Right atrium auricular region (tissue), 2 donors: Measurements from ENCODE around the gene SORBS2. TPM values are rescaled to one million over a fixed set of nuclear protein-coding genes. Genes with fewer than 3 reads are reported as not detected.

Source experiments
- DNase-seq: peaks from one replicate; pipeline ENCODE4 v3.0.0-alpha.2; 2019; ENCODE audit warnings: low spot score
- H3K27ac ChIP-seq, 2 donors: fragments of 200-600 bp; sonication (generic); 1 replicate in 1 of 2; 2 replicates in 1 of 2; pipeline ENCODE4 v1.5.1; 2016 to 2019
- H3K27me3 ChIP-seq, 2 donors: fragments of 200-600 bp; sonication (generic); one replicate each; pipeline versions ENCODE4 v1.5.1 to v1.6.0; 2017 to 2019
- H3K36me3 ChIP-seq: fragments of 200-600 bp; sonication (generic); one replicate; pipeline ENCODE4 v1.5.1; 2016
- H3K4me1 ChIP-seq, 2 donors: fragments of 200-600 bp; sonication (generic); one replicate each; pipeline versions ENCODE4 v1.5.1 to v1.6.0; 2017 to 2019
- H3K4me3 ChIP-seq, 2 donors: fragments of 200-600 bp; sonication (generic); 1 replicate in 1 of 2; 2 replicates in 1 of 2; pipeline ENCODE4 v1.5.1; 2017 to 2019; ENCODE audit warnings: mild to moderate bottlenecking in 1 of 2, moderate library complexity in 1 of 2
- H3K9me3 ChIP-seq, 2 donors: fragments of 200-600 bp; sonication (generic); one replicate each; pipeline ENCODE4 v1.5.1; 2019
- CTCF ChIP-seq, 2 donors: fragments of 200-600 bp; sonication (generic); IDR thresholded peaks; one replicate each; pipeline ENCODE4 v1.5.1; 2019; ENCODE audit warnings: antibody characterized with exemption in 2 of 2
- total RNA-seq, 2 donors: library from RNA; depleted of rRNA; stranded (reverse); fragments of >200 nt; gene quantifications; one replicate each; pipeline ENCODE4 v1.1.0, GENCODE V29; 2016

The SORBS2 gene
- total RNA-seq, 2 donors from 2014 or later, result 530 to 741 TPM

GRCh38 chr4:185666156-185666555 lies 145.8 kb downstream of the SORBS2 start:
- no peak for TF ChIP-seq CTCF (IDR thresholded peaks at IDR 0.05)
- peaks cover 17% of the 10 kb centered on the region for H3K36me3 ChIP-seq
- no peak for DNase-seq
- no peaks in the 10 kb centered on the region for H3K9me3 ChIP-seq
- H3K27me3 ChIP-seq, result no peaks in the 10 kb centered on the region
- no peak overlapping the region for H3K27ac ChIP-seq
- H3K4me3 ChIP-seq, result no peak overlapping the region
- peaks cover 0 to 15% of the 10 kb centered on the region in 2 donors for H3K4me1 ChIP-seq

GRCh38 chr4:185665655-185666054 lies 146.3 kb downstream of the SORBS2 start:
- DNase-seq, result no peak
- peak overlapping the region in 1 of 2 donors; percentile 14 for H3K27ac ChIP-seq
- TF ChIP-seq CTCF (IDR thresholded peaks at IDR 0.05), result no peak
- H3K27me3 ChIP-seq, result no peaks in the 10 kb centered on the region
- no peak overlapping the region for H3K4me3 ChIP-seq
- peaks cover 21% of the 10 kb centered on the region for H3K36me3 ChIP-seq
- H3K9me3 ChIP-seq, result no peaks in the 10 kb centered on the region
- peaks cover 0 to 14% of the 10 kb centered on the region in 2 donors for H3K4me1 ChIP-seq

- Histone ChIP-seq H3K27me3 (no peaks in the 10 kb centered on the region), H3K36me3 (peaks cover 28% of the 10 kb centered on the region), H3K4me3 (no peak overlapping the region), H3K9me3 (no peaks in the 10 kb centered on the region), H3K27ac (peak overlapping the region in 1 of 2 donors; percentile 83), H3K4me1 (peaks cover 0 to 14% of the 10 kb centered on the region in 2 donors)
- DNase-seq, result no peak
- no peak for TF ChIP-seq CTCF (IDR thresholded peaks at IDR 0.05)
These were observed 147.5 kb downstream of the SORBS2 start for GRCh38 chr4:185664481-185664880.

GRCh38 chr4:185662030-185662778 lies 149.8 kb downstream of the SORBS2 start:
- Histone ChIP-seq H3K4me3 (no peak overlapping the region), H3K27ac (peak overlapping the region; percentile 79 to 83), H3K9me3 (no peaks in the 10 kb centered on the region), H3K27me3 (no peaks in the 10 kb centered on the region), H3K4me1 (peaks cover 0 to 20% of the 10 kb centered on the region in 2 donors), H3K36me3 (peaks cover 31% of the 10 kb centered on the region)
- TF ChIP-seq CTCF (IDR thresholded peaks at IDR 0.05), result no peak
- DNase-seq, result no peak

- H3K27me3 ChIP-seq, result no peaks in the 10 kb centered on the region
- no peaks in the 10 kb centered on the region for H3K9me3 ChIP-seq
- peak overlapping the region; percentile 79 to 83 for H3K27ac ChIP-seq
- DNase-seq, result no peak
- no peak overlapping the region for H3K4me3 ChIP-seq
- H3K4me1 ChIP-seq, result peaks cover 0 to 38% of the 10 kb centered on the region in 2 donors
- no peak for TF ChIP-seq CTCF (IDR thresholded peaks at IDR 0.05)
- H3K36me3 ChIP-seq, result peaks cover 29% of the 10 kb centered on the region
These were observed 151.7 kb downstream of the SORBS2 start for GRCh38 chr4:185660340-185660739.
